HAP-1 (cell line): Measurements from ENCODE around the gene NUP62.
"Not testable (repeated sequence)": the region's sequence is repeated elsewhere in the genome, so short reads cannot be mapped to it uniquely, and the experiment has no call there.

ENCODE experiments used
- DNase-seq, 2 experiments: peaks; one replicate each; pipeline ENCODE4 v3.0.0-alpha.2; 2016 to 2020; ENCODE audit warnings: low spot score in 2 of 2
- H3K27me3 ChIP-seq: fragments of 250-450 bp; sonication (Bioruptor Pico); 2 replicates; pipeline ENCODE4 v1.5.1; 2020; ENCODE audit warnings: low read depth, mild to moderate bottlenecking, moderate library complexity
- H3K36me3 ChIP-seq: fragments of 250-450 bp; sonication (Bioruptor Pico); replicated peaks from 2 replicates; pipeline ENCODE4 v1.5.1; 2020; ENCODE audit warnings: mild to moderate bottlenecking
- H3K4me1 ChIP-seq: fragments of 250-450 bp; sonication (Bioruptor Pico); 2 replicates; pipeline ENCODE4 v1.5.1; 2020; ENCODE audit warnings: mild to moderate bottlenecking
- H3K4me3 ChIP-seq: fragments of 250-450 bp; sonication (Bioruptor Pico); 2 replicates; pipeline ENCODE4 v1.5.1; 2020; ENCODE audit warnings: mild to moderate bottlenecking, moderate library complexity
- H3K9me3 ChIP-seq: fragments of 250-450 bp; sonication (Bioruptor Pico); 2 replicates; pipeline ENCODE4 v1.5.1; 2020; ENCODE audit warnings: mild to moderate bottlenecking, moderate library complexity
- in situ Hi-C: fragments of 300-500 bp; cut with MboI; formaldehyde crosslinking; loops from 3 replicates; pipeline ENCODE4 v1.14.3; 2020; ENCODE audit warnings: low sequenced_read_pairs, inconsistent platforms, mixed read lengths

The NUP62 gene, protein sequence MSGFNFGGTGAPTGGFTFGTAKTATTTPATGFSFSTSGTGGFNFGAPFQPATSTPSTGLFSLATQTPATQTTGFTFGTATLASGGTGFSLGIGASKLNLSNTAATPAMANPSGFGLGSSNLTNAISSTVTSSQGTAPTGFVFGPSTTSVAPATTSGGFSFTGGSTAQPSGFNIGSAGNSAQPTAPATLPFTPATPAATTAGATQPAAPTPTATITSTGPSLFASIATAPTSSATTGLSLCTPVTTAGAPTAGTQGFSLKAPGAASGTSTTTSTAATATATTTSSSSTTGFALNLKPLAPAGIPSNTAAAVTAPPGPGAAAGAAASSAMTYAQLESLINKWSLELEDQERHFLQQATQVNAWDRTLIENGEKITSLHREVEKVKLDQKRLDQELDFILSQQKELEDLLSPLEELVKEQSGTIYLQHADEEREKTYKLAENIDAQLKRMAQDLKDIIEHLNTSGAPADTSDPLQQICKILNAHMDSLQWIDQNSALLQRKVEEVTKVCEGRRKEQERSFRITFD

DNA sequence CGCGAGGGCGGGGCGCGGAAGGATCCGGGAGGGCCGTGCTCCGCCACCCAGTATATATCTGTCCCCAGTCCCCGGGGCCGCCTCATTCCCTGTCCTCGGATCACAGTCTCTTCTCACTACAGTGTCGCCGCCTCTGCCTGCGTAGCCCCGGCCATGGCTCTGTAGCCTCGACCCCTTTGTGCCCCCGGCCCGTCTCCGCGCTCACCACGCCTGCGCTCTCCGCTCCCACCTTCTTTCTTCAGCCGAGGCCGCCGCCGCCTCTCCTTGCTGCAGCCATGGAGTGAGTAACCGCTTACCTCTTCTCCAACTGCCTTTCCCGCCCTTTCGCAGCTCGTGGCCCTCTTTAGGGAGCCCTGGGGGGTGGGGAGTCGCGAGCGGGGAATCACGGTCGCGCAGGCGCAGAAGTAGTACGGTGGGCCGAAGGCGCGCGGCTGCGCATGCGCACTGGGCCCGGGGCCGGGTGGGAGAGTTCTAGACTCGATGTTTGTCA is at the start of gene NUP62, which contains the start of gene ATF5:
TSS of gene NUP62 (minus strand) at position 384 of the 490 bp plus-strand sequence. CDS start 19,697 bp downstream, outside the sequence.
TSS of gene ATF5 (plus strand) at position 85 of the 490 bp plus-strand sequence. CDS start 1,646 bp downstream, outside the sequence.
- Histone ChIP-seq H3K36me3 (peaks cover 36% of the 10 kb centered on the region), H3K9me3 (no peaks in the 10 kb centered on the region), H3K4me1 (peaks cover 20% of the 10 kb centered on the region; the same call in 1 of the 2 replicates), H3K27me3 (no peaks in the 10 kb centered on the region), H3K4me3 (peak within 1 kb of the TSS; percentile 72)
- in situ Hi-C loops: no loop called here
- DNase-seq: peak; percentile 85 to 95

DNA sequence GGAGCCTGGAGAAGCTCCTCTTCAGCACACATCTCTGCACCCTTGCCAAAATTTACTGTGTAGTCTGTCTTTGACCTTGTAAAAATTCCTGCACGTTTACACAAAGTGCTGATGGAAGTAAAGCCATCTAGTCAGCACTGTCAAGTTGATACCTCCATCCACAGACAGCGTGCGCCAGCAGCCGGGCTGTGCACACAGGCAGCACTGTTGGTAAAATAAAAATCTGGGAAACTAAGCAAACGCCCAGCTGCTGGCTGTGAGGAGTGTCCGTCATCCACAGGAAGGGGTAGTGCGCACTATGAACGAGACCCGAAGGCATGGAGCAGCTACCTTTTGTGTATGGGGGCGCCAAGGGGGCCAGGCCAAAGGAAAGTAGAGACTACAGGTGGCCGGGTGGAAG is 49.0 kb upstream of the NUP62 start:
- no peak for DNase-seq
- no peaks in the 10 kb centered on the region for H3K4me1 ChIP-seq
- H3K27me3 ChIP-seq: no peaks in the 10 kb centered on the region
- no peaks in the 10 kb centered on the region for H3K36me3 ChIP-seq
- no peaks in the 10 kb centered on the region for H3K9me3 ChIP-seq
- in situ Hi-C loops: no loop called here
- no peak overlapping the region for H3K4me3 ChIP-seq

DNA sequence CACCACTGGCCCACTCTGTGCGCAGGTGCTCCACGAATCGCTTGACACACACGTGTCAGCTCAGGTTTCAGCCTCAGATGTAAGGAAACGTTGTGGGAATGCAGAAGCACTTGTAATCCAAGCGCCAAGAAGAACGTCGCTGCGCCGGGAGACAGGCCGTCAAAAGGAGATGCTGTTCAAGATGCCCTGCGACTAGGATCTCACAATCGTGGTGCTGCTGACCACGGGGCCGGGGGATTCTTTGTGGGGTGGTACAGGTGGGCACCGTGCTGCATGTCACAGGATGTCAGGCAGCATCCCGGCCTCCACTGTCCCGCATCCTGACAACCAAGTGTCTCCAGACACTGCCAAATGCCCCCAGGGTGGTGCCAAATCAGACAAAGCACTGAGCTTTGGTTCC is 48.6 kb upstream of the NUP62 start:
- H3K36me3 ChIP-seq: no peaks in the 10 kb centered on the region
- DNase-seq: no peak
- in situ Hi-C loops: no loop called here
- H3K27me3 ChIP-seq: no peaks in the 10 kb centered on the region
- H3K4me3 ChIP-seq: no peak overlapping the region
- no peaks in the 10 kb centered on the region for H3K4me1 ChIP-seq
- H3K9me3 ChIP-seq: no peaks in the 10 kb centered on the region

DNA sequence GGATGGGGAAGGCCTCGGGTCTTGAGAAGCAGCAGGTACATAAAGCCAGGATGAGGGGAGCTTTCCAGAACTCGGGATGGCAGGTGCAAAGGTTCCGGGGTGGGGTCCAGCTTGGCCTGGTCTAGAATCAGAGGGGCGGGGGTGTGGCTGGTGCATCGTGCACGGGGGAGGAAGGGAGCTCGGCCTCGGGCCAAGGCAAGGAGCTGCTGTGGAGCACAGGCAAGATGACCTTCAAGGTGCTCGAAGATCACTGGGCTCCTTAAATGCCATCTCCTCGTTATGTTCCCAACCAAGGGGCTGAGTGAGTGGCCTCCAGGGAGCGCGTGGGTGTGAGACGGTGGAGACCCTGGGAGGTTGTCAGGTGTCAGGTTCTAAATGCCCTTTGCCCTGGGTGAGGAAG is 47.8 kb upstream of the NUP62 start:
- no peak overlapping the region for H3K4me3 ChIP-seq
- H3K9me3 ChIP-seq: no peaks in the 10 kb centered on the region
- H3K27me3 ChIP-seq: no peaks in the 10 kb centered on the region
- H3K4me1 ChIP-seq: no peaks in the 10 kb centered on the region
- DNase-seq: no peak
- in situ Hi-C loops: no loop called here
- no peaks in the 10 kb centered on the region for H3K36me3 ChIP-seq

DNA sequence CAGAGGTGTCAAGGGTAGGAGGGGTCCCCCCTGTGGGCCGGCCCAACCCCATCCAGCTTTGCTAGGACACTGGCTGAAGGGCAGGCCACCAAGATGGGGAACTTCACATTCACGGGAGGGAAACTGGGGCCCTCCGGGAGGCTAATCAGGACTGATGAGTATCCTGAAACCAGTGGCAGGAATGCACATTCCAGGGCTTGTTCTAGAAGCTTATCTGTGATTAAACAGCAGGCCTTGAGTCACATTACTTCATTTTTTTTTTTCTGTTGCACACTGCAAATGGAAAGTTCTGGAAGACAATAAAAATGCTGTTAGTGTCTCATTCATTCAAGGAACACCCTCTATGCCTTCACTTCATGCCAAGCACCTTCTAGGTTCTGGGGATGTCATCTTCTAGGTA is 47.2 kb upstream of the NUP62 start:
- Histone ChIP-seq H3K4me1 (no peaks in the 10 kb centered on the region), H3K36me3 (no peaks in the 10 kb centered on the region), H3K9me3 (no peaks in the 10 kb centered on the region), H3K27me3 (no peaks in the 10 kb centered on the region), H3K4me3 (no peak overlapping the region)
- in situ Hi-C loops: no loop called here
- no peak for DNase-seq

DNA sequence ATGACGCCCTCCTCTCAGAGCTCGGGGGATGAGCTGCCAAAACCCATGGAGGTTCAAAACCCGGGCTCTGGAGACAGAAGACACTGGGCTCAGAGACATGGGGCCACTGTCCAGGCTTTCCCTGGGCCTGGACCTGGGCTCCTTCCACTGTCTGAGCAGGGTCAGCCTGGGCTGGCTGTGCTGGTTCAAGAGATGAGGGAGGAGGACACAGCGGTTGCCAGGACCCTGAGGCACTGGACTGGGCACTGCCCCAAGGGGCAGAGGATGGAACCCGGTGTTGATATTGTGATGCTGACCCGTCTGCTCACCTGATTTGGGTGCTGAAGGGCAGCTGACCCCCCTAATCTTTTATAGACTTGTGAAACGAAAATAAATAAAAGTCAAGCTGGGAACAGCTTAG is 45.7 kb upstream of the NUP62 start:
- Histone ChIP-seq H3K27me3 (no peaks in the 10 kb centered on the region), H3K36me3 (no peaks in the 10 kb centered on the region), H3K4me1 (no peaks in the 10 kb centered on the region), H3K9me3 (no peaks in the 10 kb centered on the region), H3K4me3 (no peak overlapping the region)
- no peak for DNase-seq
- in situ Hi-C loops: no loop called here

DNA sequence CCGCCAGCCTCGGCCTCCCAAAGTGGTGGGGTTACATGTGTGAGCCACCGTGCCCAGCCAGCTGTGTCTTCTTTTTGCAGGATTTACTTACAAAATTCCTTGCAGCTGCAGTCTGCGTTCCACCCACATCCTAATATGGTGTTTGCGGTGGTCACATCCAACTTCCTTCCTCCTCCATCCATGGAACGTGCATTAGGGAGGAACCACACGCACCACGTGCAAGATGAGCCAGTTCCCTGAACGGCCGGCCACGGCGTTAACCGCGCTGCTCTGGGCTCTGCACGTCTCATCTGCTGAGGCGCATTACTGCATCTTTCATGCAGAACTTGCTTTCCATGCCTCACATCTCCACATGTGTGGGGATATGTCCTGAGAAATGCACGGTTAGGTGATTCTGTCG is 44.7 kb upstream of the NUP62 start:
- DNase-seq: no peak
- Histone ChIP-seq H3K9me3 (no peaks in the 10 kb centered on the region), H3K36me3 (no peaks in the 10 kb centered on the region), H3K27me3 (peaks cover 2% of the 10 kb centered on the region; the same call in 1 of the 2 replicates), H3K4me3 (no peak overlapping the region), H3K4me1 (no peaks in the 10 kb centered on the region)
- in situ Hi-C loops: no loop called here

DNA sequence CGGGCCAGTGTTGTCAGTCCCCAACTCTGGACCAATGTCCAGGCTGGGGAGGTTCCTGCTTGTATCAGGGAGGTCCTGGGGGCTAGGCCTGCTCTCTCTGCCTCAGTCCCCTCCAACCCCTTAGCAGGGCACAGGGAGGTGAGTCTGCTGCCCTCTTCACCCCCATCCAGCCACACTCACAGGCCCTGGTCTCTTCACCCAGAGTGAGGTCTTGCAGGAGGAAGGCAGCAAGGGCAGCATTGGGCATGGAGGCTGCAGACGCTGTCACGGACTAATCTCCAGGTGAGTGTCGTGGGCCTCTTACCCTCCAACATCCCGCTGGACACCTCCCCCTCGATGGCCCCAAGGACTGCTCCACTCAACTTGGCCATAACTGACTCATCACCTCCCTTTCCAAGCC is 43.5 kb upstream of the NUP62 start:
- H3K9me3 ChIP-seq: no peaks in the 10 kb centered on the region
- no peaks in the 10 kb centered on the region for H3K4me1 ChIP-seq
- no peak overlapping the region for H3K4me3 ChIP-seq
- no peaks in the 10 kb centered on the region for H3K36me3 ChIP-seq
- DNase-seq: no peak
- peaks cover 7% of the 10 kb centered on the region for H3K27me3 ChIP-seq
- in situ Hi-C loops: no loop called here

DNA sequence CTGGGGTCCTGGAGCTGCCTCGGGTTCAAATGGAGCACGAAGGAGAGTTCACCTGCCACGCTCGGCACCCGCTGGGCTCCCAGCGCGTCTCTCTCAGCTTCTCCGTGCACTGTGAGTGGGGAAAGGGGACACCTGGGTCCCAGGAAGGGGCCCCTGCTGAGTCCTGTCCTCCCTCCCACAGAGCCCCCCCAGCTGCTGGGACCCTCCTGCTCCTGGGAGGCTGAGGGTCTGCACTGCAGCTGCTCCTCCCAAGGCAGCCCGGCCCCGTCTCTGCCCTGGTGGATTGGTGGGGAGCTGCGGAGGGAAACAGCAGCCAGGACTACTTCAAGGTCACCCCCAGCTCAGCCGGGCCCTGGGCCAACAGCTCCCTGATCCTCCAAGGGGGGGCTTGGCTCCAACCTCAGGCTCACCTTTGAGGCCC is 42.7 kb upstream of the NUP62 start:
- Histone ChIP-seq H3K4me3 (no peak overlapping the region), H3K4me1 (no peaks in the 10 kb centered on the region), H3K9me3 (no peaks in the 10 kb centered on the region), H3K27me3 (peaks cover 7% of the 10 kb centered on the region), H3K36me3 (no peaks in the 10 kb centered on the region)
- no peak for DNase-seq
- in situ Hi-C loops: no loop called here

DNA sequence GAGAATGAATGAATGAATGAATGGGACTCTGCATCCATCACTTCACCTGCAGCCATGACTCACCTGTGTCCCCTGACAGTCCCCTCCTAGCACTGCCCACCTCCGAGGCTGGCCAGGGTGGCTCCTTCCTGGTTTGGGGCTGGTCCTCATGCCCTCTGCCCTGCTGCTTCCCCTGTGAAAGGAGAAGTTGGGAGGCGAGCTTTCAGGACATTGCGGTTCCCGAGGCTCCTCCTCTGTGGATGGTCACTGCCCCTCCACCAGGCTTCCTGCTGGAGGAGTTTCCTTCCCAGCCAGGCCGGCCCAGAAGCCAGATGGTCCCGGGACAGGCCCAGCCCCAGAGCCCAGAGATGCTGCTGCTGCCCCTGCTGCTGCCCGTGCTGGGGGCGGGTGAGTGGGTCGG is 40.1 kb upstream of the NUP62 start:
- H3K4me1 ChIP-seq, H3K36me3 ChIP-seq, H3K4me3 ChIP-seq, H3K9me3 ChIP-seq, in situ Hi-C loops, DNase-seq, H3K27me3 ChIP-seq: not testable (repeated sequence)

DNA sequence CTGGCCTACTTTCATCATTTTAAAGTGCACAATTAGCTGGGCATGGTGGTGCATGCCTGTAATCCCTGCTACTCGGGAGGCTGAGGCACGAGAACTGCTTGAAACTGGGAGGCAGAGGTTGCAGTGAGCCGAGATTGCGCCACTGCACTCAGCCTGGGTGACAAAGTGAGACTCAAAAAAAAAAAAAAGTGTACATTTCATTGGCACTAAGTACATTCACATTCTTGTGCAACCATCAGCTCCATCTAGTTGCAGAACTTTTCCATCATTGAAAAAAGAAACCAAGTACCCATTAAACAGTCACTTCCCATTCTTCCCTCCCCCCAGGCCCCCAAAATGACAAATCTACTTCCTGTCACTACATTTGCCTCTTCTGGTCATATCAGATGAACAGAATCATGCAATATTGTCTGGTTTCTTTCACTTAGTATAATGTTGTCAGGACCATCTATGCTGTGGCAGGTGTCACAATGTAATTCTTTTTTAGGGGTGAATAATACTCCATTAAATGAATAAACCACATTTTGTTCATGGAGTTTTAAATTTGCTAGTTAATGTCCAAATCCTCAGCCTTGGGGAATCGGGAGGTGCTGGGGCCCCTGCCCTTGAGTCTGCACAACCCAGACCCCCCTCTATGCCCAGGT is 39.1 kb upstream of the NUP62 start:
- Histone ChIP-seq H3K4me1 (no peaks in the 10 kb centered on the region), H3K9me3 (no peaks in the 10 kb centered on the region), H3K36me3 (no peaks in the 10 kb centered on the region), H3K4me3 (no peak overlapping the region), H3K27me3 (peaks cover 10% of the 10 kb centered on the region)
- in situ Hi-C loops: no loop called here
- no peak for DNase-seq

DNA sequence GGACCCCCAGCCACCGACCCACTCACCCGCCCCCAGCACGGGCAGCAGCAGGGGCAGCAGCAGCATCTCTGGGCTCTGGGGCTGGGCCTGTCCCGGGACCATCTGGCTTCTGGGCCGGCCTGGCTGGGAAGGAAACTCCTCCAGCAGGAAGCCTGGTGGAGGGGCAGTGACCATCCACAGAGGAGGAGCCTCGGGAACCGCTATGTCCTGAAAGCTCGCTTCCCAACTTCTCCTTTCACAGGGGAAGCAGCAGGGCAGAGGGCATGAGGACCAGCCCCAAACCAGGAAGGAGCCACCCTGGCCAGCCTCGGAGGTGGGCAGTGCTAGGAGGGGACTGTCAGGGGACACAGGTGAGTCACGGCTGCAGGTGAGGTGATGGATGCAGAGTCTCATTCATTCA is 31.7 kb upstream of the NUP62 start, which contains the start of gene SIGLEC11:
TSS of gene SIGLEC11 (minus strand) at position 193 of the 400 bp plus-strand sequence. CDS start at position 102, 91 bp downstream.
- in situ Hi-C loops, H3K27me3 ChIP-seq, H3K9me3 ChIP-seq, H3K4me1 ChIP-seq, DNase-seq, H3K4me3 ChIP-seq, H3K36me3 ChIP-seq: not testable (repeated sequence)

DNA sequence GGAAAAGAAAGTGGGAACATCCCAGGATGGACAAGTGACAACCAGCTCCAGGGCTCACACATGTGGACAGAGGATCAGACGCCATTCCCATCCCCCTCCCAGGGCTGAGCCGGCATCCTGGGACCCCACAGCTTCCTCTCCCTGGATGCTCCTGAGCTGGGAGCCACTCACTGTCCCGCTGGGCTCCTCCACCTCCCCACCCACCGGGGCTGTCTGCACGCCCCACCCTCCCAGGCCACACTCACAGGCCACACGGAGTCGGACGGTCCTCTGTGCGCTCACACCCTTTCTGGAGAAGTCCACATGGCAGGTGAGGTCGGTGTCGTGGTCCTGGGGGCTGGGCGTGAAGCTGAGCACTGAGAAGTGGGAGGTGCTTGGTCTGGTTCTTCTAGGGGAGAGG is 30.6 kb upstream of the NUP62 start:
- H3K9me3 ChIP-seq, H3K4me1 ChIP-seq, DNase-seq, H3K4me3 ChIP-seq, H3K36me3 ChIP-seq, H3K27me3 ChIP-seq, in situ Hi-C loops: not testable (repeated sequence)

DNA sequence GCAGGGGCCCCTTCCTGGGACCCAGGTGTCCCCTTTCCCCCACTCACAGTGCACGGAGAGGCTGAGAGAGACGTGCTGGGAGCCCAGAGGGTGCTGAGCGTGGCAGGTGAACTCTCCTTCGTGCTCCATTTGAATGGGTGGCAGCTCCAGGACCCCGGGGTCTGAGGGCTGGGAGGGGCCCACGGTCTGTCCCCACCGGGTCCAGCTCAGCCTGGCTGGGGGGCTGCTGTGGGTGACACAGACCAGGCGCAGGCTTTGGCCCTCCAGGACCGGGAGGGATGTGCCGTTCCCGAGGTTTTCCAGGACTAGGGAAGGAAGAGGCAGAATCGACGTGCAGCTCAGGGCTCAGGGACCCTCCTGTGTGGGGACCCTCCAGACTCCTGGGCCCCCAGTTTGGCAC is 29.3 kb upstream of the NUP62 start:
- H3K4me1 ChIP-seq, H3K36me3 ChIP-seq, H3K9me3 ChIP-seq, DNase-seq, H3K27me3 ChIP-seq, H3K4me3 ChIP-seq, in situ Hi-C loops: not testable (repeated sequence)
